ENCODE data around the gene PPM1M.
"Not testable (repeated sequence)": the region's sequence is repeated elsewhere in the genome, so short reads cannot be mapped to it uniquely, and the experiment has no call there.

Gene PPM1M

GRCh38 chr3:52259448-52259847 lies 13.9 kb downstream of the PPM1M start:
- Mint-ChIP-seq H3K4me1 (peaks cover 81% of the 10 kb centered on the region), H3K9me3 (no peaks in the 10 kb centered on the region), H3K4me3 (no peak overlapping the region), H3K27ac (peak overlapping the region; percentile 87), H3K36me3 (peaks cover 100% of the 10 kb centered on the region)
- DNase-seq (ENCODE audit: low spot score in 2 of 2), result no peak
- peak; percentile 51 for ATAC-seq

- Mint-ChIP-seq H3K4me1 (peaks cover 60% of the 10 kb centered on the region), H3K9me3 (no peaks in the 10 kb centered on the region), H3K27ac (peak overlapping the region; percentile 68), H3K36me3 (peaks cover 100% of the 10 kb centered on the region), H3K4me3 (no peak overlapping the region)
- ATAC-seq (no peak), DNase-seq (ENCODE audit: low spot score in 2 of 2) (no peak)
Measured at GRCh38 chr3:52262447-52262846, 16.9 kb downstream of the PPM1M start.

GRCh38 chr3:52265387-52265786 lies 19.8 kb downstream of the PPM1M start:
- no peak overlapping the region for H3K4me3 Mint-ChIP-seq
- peaks cover 100% of the 10 kb centered on the region for H3K36me3 Mint-ChIP-seq
- H3K9me3 Mint-ChIP-seq, result no peaks in the 10 kb centered on the region
- H3K4me1 Mint-ChIP-seq, result peaks cover 57% of the 10 kb centered on the region
- DNase-seq (ENCODE audit: low spot score in 2 of 2) (no peak), ATAC-seq (no peak)
- peak overlapping the region; percentile 68 for H3K27ac Mint-ChIP-seq

- H3K27ac Mint-ChIP-seq, result peak overlapping the region; percentile 94
- ATAC-seq (peak; percentile 68), DNase-seq (ENCODE audit: low spot score in 2 of 2) (no peak)
- peaks cover 100% of the 10 kb centered on the region for H3K36me3 Mint-ChIP-seq
- H3K4me3 Mint-ChIP-seq, result peak overlapping the region; percentile 82
- peaks cover 71% of the 10 kb centered on the region for H3K4me1 Mint-ChIP-seq
- H3K9me3 Mint-ChIP-seq, result no peaks in the 10 kb centered on the region
Measured at GRCh38 chr3:52268036-52268435, 22.5 kb downstream of the PPM1M start.

GRCh38 chr3:52269776-52270175 lies 24.2 kb downstream of the PPM1M start:
- Mint-ChIP-seq H3K27ac (peak overlapping the region; percentile 94), H3K9me3 (no peaks in the 10 kb centered on the region), H3K4me1 (peaks cover 67% of the 10 kb centered on the region), H3K4me3 (peak overlapping the region; percentile 82), H3K36me3 (peaks cover 100% of the 10 kb centered on the region)
- ATAC-seq (no peak), DNase-seq (ENCODE audit: low spot score in 2 of 2) (no peak)

GRCh38 chr3:52270252-52270754 lies 24.7 kb downstream of the PPM1M start:
- Mint-ChIP-seq H3K9me3 (no peaks in the 10 kb centered on the region), H3K4me3 (peak overlapping the region; percentile 82), H3K36me3 (peaks cover 100% of the 10 kb centered on the region), H3K27ac (peak overlapping the region; percentile 94), H3K4me1 (peaks cover 69% of the 10 kb centered on the region)
- DNase-seq (ENCODE audit: low spot score in 2 of 2), result no peak
- no peak for ATAC-seq

GRCh38 chr3:52272172-52272571 lies 26.6 kb downstream of the PPM1M start:
- Mint-ChIP-seq H3K36me3 (peaks cover 100% of the 10 kb centered on the region), H3K27ac (peak overlapping the region; percentile 94), H3K4me3 (peak overlapping the region; percentile 82), H3K4me1 (peaks cover 74% of the 10 kb centered on the region)
- DNase-seq (ENCODE audit: low spot score in 2 of 2); H3K9me3 Mint-ChIP-seq; ATAC-seq: not testable (repeated sequence)

- DNase-seq (ENCODE audit: low spot score in 2 of 2), result no peak
Measured at GRCh38 chr3:52272831-52273230, 27.3 kb downstream of the PPM1M start.

GRCh38 chr3:52274781-52275180 lies 29.2 kb downstream of the PPM1M start:
- Mint-ChIP-seq H3K36me3 (peaks cover 100% of the 10 kb centered on the region), H3K27ac (peak overlapping the region; percentile 94), H3K4me1 (peaks cover 64% of the 10 kb centered on the region), H3K4me3 (peak overlapping the region; percentile 82)
- not testable (repeated sequence) for ATAC-seq; H3K9me3 Mint-ChIP-seq; DNase-seq (ENCODE audit: low spot score in 2 of 2)

More at GRCh38 chr3:52272831-52273230, 27.3 kb downstream of the PPM1M start:
- Mint-ChIP-seq H3K27ac (peak overlapping the region; percentile 94), H3K36me3 (peaks cover 100% of the 10 kb centered on the region), H3K4me3 (peak overlapping the region; percentile 82), H3K4me1 (peaks cover 67% of the 10 kb centered on the region), H3K9me3 (no peaks in the 10 kb centered on the region)
- peak; percentile 35 for ATAC-seq

GRCh38 chr3:52277071-52277964 lies 31.8 kb downstream of the PPM1M start:
- H3K9me3 Mint-ChIP-seq, result no peaks in the 10 kb centered on the region
- peak overlapping the region; percentile 82 for H3K4me3 Mint-ChIP-seq
- H3K4me1 Mint-ChIP-seq, result peaks cover 61% of the 10 kb centered on the region
- peak; percentile 59 to 88 for DNase-seq (ENCODE audit: low spot score in 2 of 2)
- peak overlapping the region; percentile 94 for H3K27ac Mint-ChIP-seq
- ATAC-seq, result peak; percentile 55
- peaks cover 98% of the 10 kb centered on the region for H3K36me3 Mint-ChIP-seq

GRCh38 chr3:52277972-52278509 lies 32.5 kb downstream of the PPM1M start:
- H3K4me3 Mint-ChIP-seq, result peak overlapping the region; percentile 82
- DNase-seq (ENCODE audit: low spot score in 2 of 2) (peak in 1 of 2 donors; percentile 70), ATAC-seq (peak; percentile 75)
- no peaks in the 10 kb centered on the region for H3K9me3 Mint-ChIP-seq
- peaks cover 91% of the 10 kb centered on the region for H3K36me3 Mint-ChIP-seq
- H3K4me1 Mint-ChIP-seq, result peaks cover 60% of the 10 kb centered on the region
- H3K27ac Mint-ChIP-seq, result peak overlapping the region; percentile 94

- ATAC-seq (peak; percentile 84), DNase-seq (ENCODE audit: low spot score in 2 of 2) (peak; percentile 97 to 99)
- Mint-ChIP-seq H3K9me3 (no peaks in the 10 kb centered on the region), H3K4me3 (peak within 1 kb of the TSS; percentile 82), H3K36me3 (peaks cover 89% of the 10 kb centered on the region), H3K27ac (peak within 1 kb of the TSS; percentile 94), H3K4me1 (peaks cover 63% of the 10 kb centered on the region)
Measured at GRCh38 chr3:52278510-52279069, 33.0 kb downstream of the PPM1M start, which contains the start of gene WDR82. Gene WDR82, minus strand, starts transcription at chr3:52278649. Its CDS starts 288 bp downstream, at chr3:52278361.

GRCh38 chr3:52279596-52279995 lies 34.0 kb downstream of the PPM1M start:
- H3K4me1 Mint-ChIP-seq, result peaks cover 61% of the 10 kb centered on the region
- peak overlapping the region; percentile 94 for H3K27ac Mint-ChIP-seq
- DNase-seq (ENCODE audit: low spot score in 2 of 2), result no peak
- no peak for ATAC-seq
- H3K9me3 Mint-ChIP-seq, result no peaks in the 10 kb centered on the region
- H3K4me3 Mint-ChIP-seq, result peak overlapping the region; percentile 82
- peaks cover 81% of the 10 kb centered on the region for H3K36me3 Mint-ChIP-seq

- Mint-ChIP-seq H3K4me3 (peak overlapping the region; percentile 82), H3K36me3 (peaks cover 77% of the 10 kb centered on the region), H3K27ac (peak overlapping the region; percentile 94), H3K9me3 (no peaks in the 10 kb centered on the region), H3K4me1 (peaks cover 57% of the 10 kb centered on the region)
- ATAC-seq (no peak), DNase-seq (ENCODE audit: low spot score in 2 of 2) (no peak)
Measured at GRCh38 chr3:52280050-52280461, 34.5 kb downstream of the PPM1M start.
